Renal pelvis (tissue), 4 donors: ENCODE data around the gene CEBPA. TPM values are rescaled to one million over a fixed set of nuclear protein-coding genes. Genes with fewer than 3 reads are reported as not detected.

Source experiments
- DNase-seq: peaks from one replicate; pipeline ENCODE4 v3.0.0-alpha.2; 2013
- polyA plus RNA-seq, 3 donors: library from polyadenylated mRNA; unstranded; fragments of 120-200 nt; gene quantifications; one replicate each; pipeline ENCODE4 v1.2.1, GENCODE V29; 2013; ENCODE audit not compliant: insufficient read length in 3 of 3

The CEBPA gene
- polyA plus RNA-seq, 3 donors: 4.0 to 8.5 (median 4.5) TPM

DNA sequence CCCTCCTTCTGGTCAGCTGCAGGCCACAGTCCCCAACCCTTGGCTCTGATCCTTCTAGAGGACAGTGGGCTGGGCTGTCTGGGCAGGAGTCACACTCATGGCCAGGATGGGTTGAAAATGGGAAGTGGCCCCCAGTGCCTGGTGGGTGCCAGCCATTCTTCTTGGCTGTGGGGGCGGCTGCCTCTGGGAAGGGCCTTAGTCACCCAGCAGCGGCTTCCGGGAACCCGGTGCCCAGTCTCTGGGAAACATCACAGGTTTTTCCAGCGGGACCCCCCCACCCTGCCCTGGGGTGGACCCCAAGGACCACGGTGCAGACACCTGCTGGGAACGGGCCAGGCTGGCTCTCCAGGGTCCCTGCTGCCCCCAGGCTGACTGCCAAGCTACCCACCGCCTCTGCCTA, 49.4 kb downstream of the CEBPA start:
- no peak for DNase-seq

- DNase-seq: no peak
These were observed 49.8 kb downstream of the CEBPA start for GRCh38 chr19:33252418-33252962.

DNA sequence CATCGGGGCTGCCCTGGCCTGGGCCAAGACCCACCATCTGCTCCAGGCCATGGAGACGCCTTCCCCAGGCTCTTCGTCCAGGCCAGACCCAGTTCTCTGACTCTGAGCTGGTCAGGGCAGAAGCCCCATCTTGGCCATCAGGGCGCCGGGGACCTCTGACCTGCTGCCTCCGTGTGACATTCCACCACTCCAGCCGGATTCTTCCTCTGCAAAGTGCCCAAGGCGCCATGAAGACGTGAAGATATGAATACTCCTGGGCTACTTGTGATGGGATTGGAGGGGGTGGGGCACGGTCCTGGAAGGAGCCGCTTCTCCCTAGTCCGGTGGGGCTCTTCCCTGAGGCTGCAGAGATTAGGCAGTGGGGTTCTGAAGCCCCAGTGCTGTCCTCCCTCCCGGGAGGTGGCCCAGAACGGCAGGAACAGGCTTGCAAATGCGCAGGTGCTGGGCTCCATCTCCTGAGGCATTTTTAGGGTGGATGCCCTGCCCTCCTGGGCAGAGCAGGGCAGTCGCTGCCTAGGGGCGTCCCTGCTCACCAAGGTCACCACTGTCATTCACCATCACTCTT, 50.7 kb downstream of the CEBPA start:
- DNase-seq: no peak

- no peak for DNase-seq
These were observed 51.3 kb downstream of the CEBPA start for GRCh38 chr19:33251076-33251475.

DNA sequence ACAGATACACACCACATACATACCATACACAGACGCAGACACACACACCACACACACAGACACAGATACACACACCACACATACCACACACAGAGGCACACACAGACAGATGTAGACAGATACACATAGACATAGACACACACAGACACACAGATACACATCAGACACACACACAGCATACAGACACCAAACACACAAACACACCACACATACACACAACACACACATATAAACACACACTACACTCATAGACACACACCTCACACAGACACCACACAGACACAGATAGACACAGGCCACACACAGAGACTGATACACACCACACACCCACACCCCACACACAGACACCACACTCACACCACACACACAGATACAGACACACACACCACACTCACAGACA, 51.8 kb downstream of the CEBPA start:
- DNase-seq: no peak

Other genes with a start within 250 kb of the CEBPA start
- 10 to 100 TPM; 16.5 to 22.1 (median 19.7) TPM for gene RHPN2, start 237.6 kb downstream of the CEBPA start, polyA plus RNA-seq
- gene GPATCH1, start 221.4 kb downstream of the CEBPA start, polyA plus RNA-seq: 10 to 100 TPM; 12.6 to 20.1 (median 15.6) TPM
- gene WDR88, start 170.4 kb downstream of the CEBPA start, polyA plus RNA-seq: 1 to 10 TPM in 2 of 3 donors, under 1 TPM in 1; 0.87 to 2.1 (median 1.8) TPM
- 10 to 100 TPM; 22.6 to 31.7 (median 27.3) TPM for gene LRP3, start 108.2 kb downstream of the CEBPA start, polyA plus RNA-seq
- gene SLC7A10, start 76.7 kb downstream of the CEBPA start, polyA plus RNA-seq: under 1 TPM; 0.24 to 0.52 (median 0.36) TPM
- gene CEBPG, start 71.2 kb upstream of the CEBPA start, polyA plus RNA-seq: 10 to 100 TPM; 21.2 to 22.6 (median 22.0) TPM
- gene PEPD, start 219.3 kb upstream of the CEBPA start, polyA plus RNA-seq: 100 to 1,000 TPM; 105 to 120 (median 116) TPM